Mammary epithelial cell (primary cell): ENCODE measurements around the gene PON2.

Source experiments
- CTCF ChIP-seq, 2 donors: IDR thresholded peaks in 1 of 2; conservative IDR thresholded peaks in 1 of 2; 2 replicates each; pipeline ENCODE4 v1.5.1; 2011 to 2012; ENCODE audit warnings: inconsistent platforms in 2 of 2, low read length in 2 of 2, mild to moderate bottlenecking in 2 of 2, control low read depth in 1 of 2, low read depth in 1 of 2; ENCODE audit not compliant: insufficient read depth in 1 of 2; ENCODE audit errors: extremely low read depth in 1 of 2
- EZH2 ChIP-seq: IDR thresholded peaks from 2 replicates; pipeline ENCODE4 v1.6.1; 2012; ENCODE audit warnings: low read length, inconsistent platforms, borderline replicate concordance

- TF ChIP-seq CTCF (conservative IDR thresholded peaks at IDR 0.05 in 1 of 2, IDR thresholded peaks at IDR 0.05 in 1 of 2; ENCODE audit: extremely low read depth in 1 of 2, insufficient read depth in 1 of 2, low read depth in 1 of 2, low read length in 2 of 2) (no peak), EZH2 (no peak)
These were observed 6.8 kb downstream of the PON2 start for GRCh38 chr7:95427914-95428516.
